Gastrocnemius medialis (tissue), 4 donors: ENCODE data around the gene PPP6R3. TPM values are rescaled to one million over a fixed set of nuclear protein-coding genes. Genes with fewer than 3 reads are reported as not detected.

ENCODE experiments used
- ATAC-seq, 2 donors: fragments of 150-250 bp; one replicate each; pipeline ENCODE4 v1.9.1; 2016
- DNase-seq, 2 donors: peaks; one replicate each; pipeline ENCODE4 v3.0.0-alpha.2; 2019
- H3K27ac ChIP-seq, 4 donors: fragments of 200-600 bp; sonication (generic); 1 replicate in 1 of 4; 2 replicates in 3 of 4; pipeline ENCODE4 v1.5.1; 2016 to 2018; ENCODE audit warnings: mild to moderate bottlenecking in 2 of 4, moderate library complexity in 1 of 4
- H3K27me3 ChIP-seq, 3 donors: fragments of 200-600 bp; sonication (generic) in 2 of 3; 1 replicate in 1 of 3; 2 replicates in 2 of 3; pipeline versions ENCODE4 v1.5.1 to v1.6.0; 2016 to 2019; ENCODE audit warnings: mild to moderate bottlenecking in 1 of 3, moderate library complexity in 1 of 3
- H3K36me3 ChIP-seq, 2 donors: fragments of 200-600 bp; sonication (generic) in 1 of 2; one replicate each; pipeline ENCODE4 v1.5.1; 2017 to 2018
- H3K4me1 ChIP-seq, 2 donors: fragments of 200-600 bp; sonication (generic) in 1 of 2; one replicate each; pipeline ENCODE4 v1.5.1; 2016 to 2017; ENCODE audit warnings: mild to moderate bottlenecking in 2 of 2
- H3K4me3 ChIP-seq, 4 donors: fragments of 200-600 bp; sonication (generic) in 3 of 4; 1 replicate in 1 of 4; 2 replicates in 3 of 4; pipeline ENCODE4 v1.5.1; 2016 to 2019; ENCODE audit warnings: mild to moderate bottlenecking in 2 of 4
- H3K9me3 ChIP-seq, 3 donors: fragments of 200-600 bp; sonication (generic) in 2 of 3; 1 replicate in 1 of 3; 2 replicates in 2 of 3; pipeline ENCODE4 v1.5.1; 2016 to 2019
- CTCF ChIP-seq, 5 experiments: fragments of 450-650 bp in 3 of 5; fragments of 200-600 bp in 2 of 5; sonication (generic) in 2 of 5; IDR thresholded peaks in 4 of 5; conservative IDR thresholded peaks in 1 of 5; 1 replicate in 4 of 5; 2 replicates in 1 of 5; pipeline ENCODE4 v1.5.1; 2016 to 2019; ENCODE audit warnings: antibody characterized with exemption in 5 of 5, mild to moderate bottlenecking in 3 of 5, moderate library complexity in 3 of 5
- POLR2A ChIP-seq, 2 donors: fragments of 450-650 bp; IDR thresholded peaks; one replicate each; pipeline ENCODE4 v1.6.1; 2017; ENCODE audit warnings: antibody characterized with exemption in 2 of 2, mild to moderate bottlenecking in 2 of 2, moderate library complexity in 2 of 2
- in situ Hi-C, 4 donors: fragments of 200-750 bp; cut with MboI; loops; one replicate each; pipeline versions ENCODE4 v1.15.0 to v1.8.0; 2017; ENCODE audit warnings: low sequenced_read_pairs in 4 of 4
- intact Hi-C: fragments of 100-400 bp; cut with DNase I; formaldehyde crosslinking; loops from one replicate; pipeline ENCODE4 v1.15.1; 2023; ENCODE audit warnings: low total_unique reads
- total RNA-seq, 4 donors: library from RNA; depleted of rRNA; stranded (reverse); fragments of >200 nt; gene quantifications; one replicate each; pipeline versions ENCODE4 v1.1.0 to v1.2.3, GENCODE V29; 2016

The PPP6R3 gene
- total RNA-seq, 4 donors from 2014 or later, result 77.3 to 196 (median 133) TPM

GRCh38 chr11:68575025-68575665, 114.6 kb downstream of the PPP6R3 start:
- TF ChIP-seq POLR2A (IDR thresholded peaks at IDR 0.05) (no peak), CTCF (IDR thresholded peaks at IDR 0.05 in 4 of 5, conservative IDR thresholded peaks at IDR 0.05 in 1 of 5) (no peak)
- DNase-seq (no peak), ATAC-seq (no peak)
- Histone ChIP-seq H3K9me3 (no peaks in the 10 kb centered on the region), H3K4me1 (peaks cover 59 to 73% of the 10 kb centered on the region in 2 donors), H3K36me3 (peaks cover 0 to 72% of the 10 kb centered on the region in 2 donors), H3K27ac (peak overlapping the region; percentile 58 to 76 (median 66)), H3K27me3 (no peaks in the 10 kb centered on the region), H3K4me3 (no peak overlapping the region)
- intact Hi-C loops, result loop anchor here (5.0 kb wide), 1 partner anchor 33 kb away; no protein-coding TSS in a partner anchor
- in situ Hi-C loops, result loop anchor here in 3 of 4 donors (10.0 to 25.0 kb wide), 2 partner anchors 110 to 113 kb away; partner anchors contain the start of gene PPP6R3 (in 3 of the 3)

- ATAC-seq (no peak), DNase-seq (no peak)
- Histone ChIP-seq H3K4me1 (peaks cover 80 to 89% of the 10 kb centered on the region in 2 donors), H3K27me3 (no peaks in the 10 kb centered on the region), H3K27ac (peak overlapping the region; percentile 75 to 89 (median 80)), H3K9me3 (no peaks in the 10 kb centered on the region), H3K36me3 (peaks cover 0 to 50% of the 10 kb centered on the region in 2 donors), H3K4me3 (no peak overlapping the region)
- no peak for TF ChIP-seq POLR2A (IDR thresholded peaks at IDR 0.05)
- in situ Hi-C loops (loop anchor here in 3 of 4 donors (10.0 to 25.0 kb wide), 2 partner anchors 115 to 117 kb away; partner anchors contain the start of gene PPP6R3 (in 3 of the 3)), intact Hi-C loops (loop anchor here (5.0 kb wide), 1 partner anchor 37 kb away; no protein-coding TSS in a partner anchor)
Observed at GRCh38 chr11:68579455-68579854, 118.9 kb downstream of the PPP6R3 start.

- DNase-seq (peak; percentile 79 to 89), ATAC-seq (peak; percentile 88 to 93)
- in situ Hi-C loops, result loop anchor here in 2 of 4 donors (25.0 kb wide), 1 partner anchor 119 kb away; the partner anchor contains the start of gene PPP6R3 (in 2 of the 2)
- H3K36me3 ChIP-seq, result peaks cover 0 to 50% of the 10 kb centered on the region in 2 donors
- H3K27me3 ChIP-seq, result no peaks in the 10 kb centered on the region
- H3K4me3 ChIP-seq, result peak overlapping the region in 1 of 4 donors; percentile 18
- H3K27ac ChIP-seq, result peak overlapping the region; percentile 81 to 89 (median 86)
- no peak for TF ChIP-seq POLR2A (IDR thresholded peaks at IDR 0.05)
- no peak for TF ChIP-seq CTCF (IDR thresholded peaks at IDR 0.05 in 4 of 5, conservative IDR thresholded peaks at IDR 0.05 in 1 of 5)
- intact Hi-C loops, result loop anchor here (5.0 kb wide), 1 partner anchor 84 kb away; no protein-coding TSS in a partner anchor
- H3K4me1 ChIP-seq, result peaks cover 72 to 81% of the 10 kb centered on the region in 2 donors
- H3K9me3 ChIP-seq, result no peaks in the 10 kb centered on the region
Observed at GRCh38 chr11:68581439-68581838, 120.9 kb downstream of the PPP6R3 start.

GRCh38 chr11:68581901-68582300, 121.3 kb downstream of the PPP6R3 start:
- peaks cover 67 to 76% of the 10 kb centered on the region in 2 donors for H3K4me1 ChIP-seq
- peak overlapping the region in 1 of 4 donors; percentile 18 for H3K4me3 ChIP-seq
- intact Hi-C loops, result loop anchor here (1.0 to 5.0 kb wide), 2 partner anchors 85 to 122 kb away; partner anchors contain the start of gene PPP6R3
- peak overlapping the region; percentile 81 to 89 (median 86) for H3K27ac ChIP-seq
- ATAC-seq (peak; percentile 1 to 19), DNase-seq (no peak)
- in situ Hi-C loops, result loop anchor here in 2 of 4 donors (25.0 kb wide), 1 partner anchor 120 kb away; the partner anchor contains the start of gene PPP6R3 (in 2 of the 2)
- H3K27me3 ChIP-seq, result no peaks in the 10 kb centered on the region
- H3K9me3 ChIP-seq, result no peaks in the 10 kb centered on the region
- TF ChIP-seq CTCF (IDR thresholded peaks at IDR 0.05 in 4 of 5, conservative IDR thresholded peaks at IDR 0.05 in 1 of 5), result no peak
- TF ChIP-seq POLR2A (IDR thresholded peaks at IDR 0.05), result no peak
- H3K36me3 ChIP-seq, result peaks cover 0 to 50% of the 10 kb centered on the region in 2 donors
